HG03520 (cell line): ENCODE measurements around the gene PPEF1.
"Not testable (repeated sequence)": the region's sequence is repeated elsewhere in the genome, so short reads cannot be mapped to it uniquely, and the experiment has no call there.

Experiments used
- ATAC-seq: cut with Tn5 transposase; IDR thresholded peaks from one replicate; pipeline ENCODE4 v1.9.1; 2021; ENCODE audit warnings: mild to moderate bottlenecking, moderate library complexity; ENCODE audit not compliant: unreplicated experiment

PPEF1 gene

DNA sequence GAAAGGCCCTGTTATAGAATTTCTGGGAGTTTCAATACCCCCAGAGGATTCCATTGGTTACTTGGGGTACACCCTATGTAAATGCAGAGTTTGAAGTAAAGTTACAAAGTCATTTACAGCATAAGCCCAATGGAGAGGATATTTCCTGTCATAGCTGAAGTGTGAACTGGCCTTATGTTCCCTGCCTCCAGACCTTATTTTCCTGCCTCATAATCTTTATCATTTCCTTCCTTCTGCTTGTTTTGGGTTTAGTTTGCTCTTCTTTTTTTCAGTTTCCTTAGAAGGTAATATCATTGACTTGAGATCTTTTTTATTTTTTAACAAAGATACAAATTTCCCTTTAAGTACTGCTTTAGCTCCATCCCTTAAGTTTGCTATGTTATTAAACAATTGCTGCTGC lies 85.4 kb downstream of the PPEF1 start:
- ATAC-seq, result no peak

GRCh38 chrX:18793601-18794089 lies 86.2 kb downstream of the PPEF1 start:
- ATAC-seq, result no peak

DNA sequence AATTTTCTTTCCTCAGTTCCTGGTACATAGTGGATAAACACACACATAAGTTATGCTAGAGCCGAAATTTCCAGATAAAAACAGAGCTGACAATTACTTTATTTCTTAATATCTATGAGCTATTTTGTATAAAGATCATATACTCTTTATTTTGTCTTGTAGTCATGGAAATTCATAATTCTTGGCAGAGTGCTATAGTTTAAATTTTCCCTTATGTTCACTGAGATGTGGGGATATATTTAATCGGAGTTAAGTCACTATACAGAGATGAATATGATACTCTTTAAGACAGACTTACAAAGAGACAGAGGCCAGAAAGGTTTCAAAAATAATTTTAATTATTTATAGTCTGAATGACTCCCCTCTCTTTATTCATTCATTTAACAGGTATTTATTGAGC lies 89.7 kb downstream of the PPEF1 start:
- ATAC-seq, result no peak

GRCh38 chrX:18799911-18800310 lies 92.5 kb downstream of the PPEF1 start:
- ATAC-seq, result no peak

- ATAC-seq, result no peak
Observed at GRCh38 chrX:18809641-18810040, 102.2 kb downstream of the PPEF1 start.

DNA sequence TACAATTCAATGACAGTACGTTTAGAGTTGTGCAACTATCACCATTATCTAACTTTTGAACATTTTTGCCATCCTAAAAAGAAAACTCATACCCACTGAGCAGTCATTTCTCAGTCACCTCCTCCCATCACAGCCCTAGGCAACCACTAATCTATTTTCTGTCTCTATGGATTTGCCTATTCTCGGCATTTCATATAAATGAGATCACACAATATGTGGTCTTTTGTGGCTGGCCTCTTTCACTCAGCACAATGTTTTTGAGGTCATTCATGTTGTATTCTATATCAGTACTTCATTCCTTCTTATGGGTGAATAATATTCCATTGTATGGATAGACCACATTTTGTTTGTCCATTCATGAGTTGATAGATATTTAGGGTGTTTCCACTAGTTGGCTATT lies 103.0 kb downstream of the PPEF1 start:
- no peak for ATAC-seq

- no peak for ATAC-seq
Observed at GRCh38 chrX:18825375-18825774, 117.9 kb downstream of the PPEF1 start.

DNA sequence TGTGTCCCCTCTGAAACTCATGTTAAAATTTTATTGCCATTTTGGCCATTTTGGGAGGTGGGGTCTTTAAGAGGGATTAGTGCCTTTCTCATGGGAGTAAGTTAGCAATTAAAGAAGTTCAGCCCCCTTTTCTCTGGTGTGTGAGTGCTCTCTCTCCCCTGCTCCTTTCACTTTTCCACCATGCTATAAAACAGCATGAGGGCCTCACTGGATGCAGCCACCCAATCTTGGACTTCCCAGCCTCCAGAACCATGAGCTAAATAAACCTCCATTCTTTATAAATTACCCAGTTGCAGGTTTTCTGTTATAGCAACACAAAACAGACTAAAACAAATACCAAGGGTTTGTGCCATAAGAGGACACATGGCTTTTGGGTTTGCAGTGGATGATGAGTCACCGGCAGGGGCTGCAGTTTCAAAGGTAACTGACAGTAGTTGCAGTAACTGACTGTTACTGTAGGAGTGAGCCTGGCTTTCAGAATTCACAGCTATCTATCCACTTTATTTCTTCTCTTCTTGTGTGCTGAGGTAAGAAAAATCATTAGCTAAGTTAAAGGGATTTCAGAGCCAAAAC lies 121.5 kb downstream of the PPEF1 start:
- no peak for ATAC-seq

DNA sequence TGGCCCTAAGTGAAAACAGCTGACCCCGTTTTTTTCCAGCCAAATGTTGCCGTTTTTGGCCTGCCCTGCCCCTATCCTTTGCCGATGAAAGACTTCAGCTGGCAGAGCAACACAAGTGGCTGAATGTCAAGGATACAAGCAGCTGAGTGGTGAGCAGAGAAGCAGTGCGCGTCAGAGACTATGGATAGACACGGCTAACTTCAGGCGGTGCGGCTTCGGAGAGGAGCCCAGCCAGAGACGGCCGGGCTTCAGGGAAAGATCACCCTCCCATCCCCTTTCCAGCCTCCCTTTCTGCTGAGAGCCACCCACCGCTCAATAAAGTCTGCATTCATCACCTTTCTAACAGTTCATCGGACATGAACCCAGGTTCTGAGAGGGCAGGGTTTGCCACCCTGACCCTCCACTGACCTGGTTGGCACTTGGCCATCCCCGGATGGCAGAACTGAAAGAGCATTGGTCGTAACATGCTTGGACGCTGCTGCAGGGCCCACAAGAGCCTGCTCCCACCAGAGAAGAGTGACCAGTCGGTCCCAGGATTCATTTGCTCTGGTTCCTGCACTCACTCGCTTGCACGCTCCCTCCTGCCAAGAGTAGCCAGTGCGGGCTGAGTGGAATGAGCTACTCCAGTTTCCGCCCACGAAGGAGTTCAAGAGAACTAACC lies 125.8 kb downstream of the PPEF1 start:
- no peak for ATAC-seq

GRCh38 chrX:18847901-18848300 lies 140.5 kb downstream of the PPEF1 start:
- not testable (repeated sequence) for ATAC-seq

- peak; percentile 91 for ATAC-seq
Observed at GRCh38 chrX:18855919-18856644, 148.6 kb downstream of the PPEF1 start.

DNA sequence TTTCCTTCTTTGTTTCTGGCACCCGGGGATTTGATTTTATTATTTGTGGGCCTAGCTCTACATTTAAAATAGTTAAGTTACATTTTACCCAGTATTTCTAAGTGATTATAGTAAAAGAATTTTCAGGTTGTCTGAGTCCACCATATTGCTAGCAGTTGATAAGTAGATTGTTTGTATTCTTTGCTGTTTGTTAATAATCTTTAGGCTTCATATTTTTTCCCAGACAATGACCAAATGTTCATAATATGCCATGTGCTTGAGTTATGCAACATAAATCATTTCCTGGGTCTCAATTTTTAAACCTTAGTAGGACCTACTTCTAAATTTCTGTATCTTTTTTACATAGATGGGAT lies 149.2 kb downstream of the PPEF1 start:
- ATAC-seq, result no peak

GRCh38 chrX:18861511-18861910 lies 154.1 kb downstream of the PPEF1 start:
- no peak for ATAC-seq

DNA sequence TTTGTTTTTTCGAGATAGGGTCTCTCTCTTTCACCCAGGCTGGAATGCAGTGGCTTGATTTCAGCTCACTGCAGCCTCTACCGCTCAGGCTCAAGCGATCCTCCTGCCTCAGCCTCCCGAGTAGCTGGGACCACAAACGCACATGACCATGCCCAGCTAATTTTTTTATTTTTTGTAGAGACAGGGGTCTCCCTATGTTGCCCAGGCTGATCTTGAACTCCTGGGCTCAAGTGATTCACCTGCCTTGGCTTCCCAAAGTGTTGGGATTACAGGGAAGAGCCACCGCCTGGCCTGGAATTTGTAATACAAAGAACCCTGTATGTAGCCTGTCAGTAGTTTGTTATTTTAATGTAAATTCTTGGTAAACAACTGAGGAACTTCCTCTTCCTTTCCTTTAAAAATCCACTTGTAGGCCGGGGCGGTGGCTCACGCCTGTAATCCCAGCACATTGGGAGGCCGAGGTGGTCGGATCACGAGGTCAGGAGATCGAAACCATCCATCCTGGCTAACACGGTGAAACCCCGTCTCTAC lies 157.0 kb downstream of the PPEF1 start:
- no peak for ATAC-seq

DNA sequence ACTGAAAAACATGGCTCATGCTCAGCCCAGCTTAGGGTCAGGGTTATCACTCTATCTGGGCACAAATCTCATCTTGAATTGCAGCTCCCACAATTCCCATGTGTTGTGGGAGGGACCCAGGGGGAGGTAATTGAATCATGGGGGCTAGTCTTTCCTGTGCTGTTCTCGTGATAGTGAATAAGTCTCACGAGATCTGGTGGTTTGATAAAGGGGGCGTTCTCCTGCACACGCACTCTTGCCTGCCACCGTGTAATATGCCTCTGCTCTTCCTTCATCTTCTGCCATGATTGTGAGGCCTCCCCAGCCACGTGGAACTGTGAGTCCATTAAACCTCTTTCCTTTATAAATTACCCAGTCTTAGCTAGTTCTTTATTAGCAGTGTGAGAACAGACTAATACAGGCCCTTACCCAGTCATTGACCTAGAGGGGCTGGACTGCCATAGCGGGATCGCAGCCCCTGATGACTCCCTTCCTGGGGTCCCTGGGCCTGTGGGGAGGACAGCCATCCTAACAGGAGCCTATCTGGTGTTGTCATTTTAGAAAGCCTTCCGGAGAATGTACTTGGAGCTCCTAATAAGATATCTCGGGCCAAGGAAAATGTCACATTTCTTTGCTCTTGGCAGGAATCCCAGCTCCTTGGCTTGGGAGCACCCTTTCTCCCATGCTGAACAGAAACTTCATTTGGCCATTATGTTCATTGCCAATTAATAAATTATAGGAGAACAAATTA lies 163.9 kb downstream of the PPEF1 start:
- no peak for ATAC-seq

DNA sequence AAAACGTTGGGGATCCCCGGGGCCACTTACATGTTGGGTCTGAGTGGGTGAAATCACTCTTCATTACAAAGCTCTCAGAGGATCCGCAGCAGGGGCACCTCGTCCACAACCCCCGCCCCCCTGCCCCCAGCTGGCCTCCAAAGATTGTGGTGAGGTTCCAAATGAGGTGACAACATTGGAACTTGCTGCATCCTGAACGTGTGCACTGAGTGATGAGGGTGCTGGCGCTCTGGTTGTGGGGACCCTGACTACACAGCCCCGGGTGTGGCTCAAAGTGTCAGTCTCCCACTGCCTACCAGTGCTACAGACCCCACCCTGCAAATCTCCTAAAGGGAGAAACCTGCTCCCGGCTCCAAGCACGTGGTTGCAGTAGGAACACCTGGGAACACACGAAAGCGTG lies 164.5 kb downstream of the PPEF1 start:
- no peak for ATAC-seq

DNA sequence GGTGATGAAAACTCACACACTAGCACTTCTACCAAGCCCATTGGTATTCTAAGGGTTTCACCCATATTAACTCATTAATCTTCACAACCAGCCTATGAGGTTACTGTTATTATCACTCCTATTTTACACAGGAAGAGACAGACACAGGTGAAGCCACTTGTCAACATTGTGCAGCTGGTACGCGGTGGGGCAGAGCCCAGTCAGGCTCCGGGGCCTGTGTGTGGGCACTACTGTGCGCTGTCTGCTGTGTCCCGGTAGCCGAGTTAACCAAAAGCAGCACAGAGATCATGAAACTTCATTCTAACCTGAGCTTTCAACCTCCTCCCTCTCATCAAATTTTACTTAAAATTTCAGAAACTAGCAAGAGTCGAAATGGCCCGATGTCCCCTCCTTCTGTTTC lies 165.2 kb downstream of the PPEF1 start:
- no peak for ATAC-seq

DNA sequence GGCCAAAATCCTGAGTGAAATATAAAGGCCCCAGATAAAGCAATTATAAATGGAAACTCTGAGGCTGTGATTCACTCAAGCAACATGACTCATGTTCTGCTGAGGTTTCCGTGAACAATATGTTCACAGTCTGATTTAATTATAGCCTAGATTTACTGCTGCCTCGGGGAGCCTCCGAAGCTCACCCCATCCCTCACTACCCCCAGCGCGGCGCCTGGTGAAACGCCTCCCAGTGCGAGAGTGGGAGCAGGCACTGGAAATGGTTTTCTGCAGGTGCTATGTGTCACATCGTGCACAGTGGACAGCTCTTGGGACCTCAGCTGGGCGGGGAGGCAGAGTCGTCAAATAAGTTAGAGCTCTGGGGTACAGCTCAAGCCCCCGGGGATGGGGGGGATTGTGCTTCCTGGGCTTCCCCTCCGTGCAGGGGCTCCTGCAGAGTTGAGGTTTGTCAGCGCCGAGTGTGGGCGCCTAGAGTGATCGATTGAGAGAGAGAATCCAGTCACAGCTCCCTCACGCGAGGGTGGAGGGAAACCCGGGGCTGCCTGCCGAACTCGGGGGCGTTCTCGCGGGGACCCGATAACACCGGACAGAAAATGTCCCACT lies 165.8 kb downstream of the PPEF1 start:
- ATAC-seq, result no peak

DNA sequence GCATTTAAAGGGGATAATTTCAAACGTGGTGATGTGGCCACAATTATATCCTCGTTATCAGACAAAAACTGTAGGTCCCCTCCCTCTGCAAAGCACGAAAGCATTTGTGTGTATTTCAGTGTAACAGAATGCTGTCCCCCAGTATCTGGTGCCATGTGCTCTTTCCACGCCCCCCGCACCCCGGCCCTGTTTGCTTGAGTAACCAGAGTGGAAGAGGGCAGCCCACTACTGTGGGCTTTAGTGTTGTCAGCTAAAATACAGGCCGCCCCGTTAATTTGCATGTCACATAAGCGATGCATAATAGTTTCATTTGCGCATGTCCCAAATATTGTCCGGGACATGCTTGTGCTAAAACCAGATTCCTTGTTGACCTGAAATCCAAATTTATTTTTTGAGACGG lies 166.4 kb downstream of the PPEF1 start:
- no peak for ATAC-seq

GRCh38 chrX:18874560-18875255 lies 167.3 kb downstream of the PPEF1 start:
- no peak for ATAC-seq
